Subcutaneous abdominal adipose tissue (tissue), 5 donors: ENCODE results near the gene RUFY1.
"Not testable (repeated sequence)": the region's sequence is repeated elsewhere in the genome, so short reads cannot be mapped to it uniquely, and the experiment has no call there.

ENCODE experiments used
- H3K27ac ChIP-seq: one replicate; pipeline ENCODE4 v1.7.0; 2013; ENCODE audit warnings: low read depth, mild to moderate bottlenecking, inconsistent platforms, low read length, moderate library complexity
- H3K27me3 ChIP-seq, 5 donors: one replicate each; pipeline ENCODE4 v1.7.0; 2013; ENCODE audit warnings: low read length in 5 of 5, inconsistent platforms in 1 of 5; ENCODE audit not compliant: control insufficient read depth in 5 of 5, insufficient read depth in 4 of 5
- H3K36me3 ChIP-seq, 5 donors: one replicate each; pipeline ENCODE4 v1.7.0; 2013; ENCODE audit warnings: low read length in 5 of 5; ENCODE audit not compliant: control insufficient read depth in 5 of 5, insufficient read depth in 5 of 5
- H3K4me1 ChIP-seq, 5 donors: one replicate each; pipeline ENCODE4 v1.7.0; 2013; ENCODE audit warnings: low read length in 5 of 5, mild to moderate bottlenecking in 3 of 5, moderate library complexity in 1 of 5; ENCODE audit not compliant: control insufficient read depth in 5 of 5, insufficient read depth in 5 of 5
- H3K4me3 ChIP-seq, 5 donors: one replicate each; pipeline ENCODE4 v1.7.0; 2013; ENCODE audit warnings: low read length in 5 of 5, low read depth in 1 of 5
- H3K9ac ChIP-seq, 5 donors: one replicate each; pipeline ENCODE4 v1.7.0; 2013; ENCODE audit warnings: low read length in 5 of 5, mild to moderate bottlenecking in 4 of 5, moderate library complexity in 3 of 5
- H3K9me3 ChIP-seq, 5 donors: one replicate each; pipeline ENCODE4 v1.7.0; 2013; ENCODE audit warnings: low read length in 5 of 5; ENCODE audit not compliant: control insufficient read depth in 5 of 5
- donor health status: healthy.
- donor health status: healthy.
- donor health status: healthy.
- donor health status: healthy.
- donor health status: healthy.

RUFY1 gene

GRCh38 chr5:179657302-179658178, 107.2 kb downstream of the RUFY1 start:
- H3K9me3 ChIP-seq, H3K4me1 ChIP-seq, H3K4me3 ChIP-seq, H3K27ac ChIP-seq, H3K36me3 ChIP-seq, H3K27me3 ChIP-seq, H3K9ac ChIP-seq: not testable (repeated sequence)

DNA sequence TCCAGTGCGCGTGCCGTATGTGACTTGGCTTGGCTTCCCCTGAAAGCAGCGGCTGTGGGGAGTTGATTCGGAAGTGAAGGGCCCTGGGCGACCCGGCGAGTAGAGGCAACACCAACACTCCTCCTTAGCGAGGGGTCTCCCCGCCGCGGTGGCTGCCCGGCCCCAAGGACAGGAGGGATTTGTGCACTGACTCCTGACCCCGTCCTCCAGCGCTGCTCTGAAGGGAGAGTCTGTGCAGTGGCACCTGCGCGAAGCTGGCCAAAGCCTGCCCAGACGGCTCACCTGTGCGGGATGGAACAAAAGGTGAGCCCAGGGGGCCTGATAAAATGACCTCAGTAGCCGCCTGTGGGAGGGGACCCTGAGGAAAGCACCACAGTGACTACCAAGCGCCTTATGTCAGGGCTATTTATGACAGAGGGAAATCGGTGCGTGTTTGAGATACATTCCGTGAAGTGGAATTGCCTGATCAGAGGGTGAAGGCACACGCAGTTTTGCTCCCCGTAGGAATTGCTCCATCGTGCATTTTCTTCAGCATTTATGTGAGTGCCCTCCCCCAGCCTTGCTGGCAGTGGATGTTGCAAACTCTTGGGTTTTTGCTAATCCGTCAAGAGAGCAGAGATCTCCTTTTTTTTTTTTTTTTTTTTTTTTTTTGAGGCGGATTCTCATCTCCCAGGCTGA, 108.0 kb downstream of the RUFY1 start:
- H3K4me3 ChIP-seq, result peak overlapping the region; percentile 61 to 74 (median 69)
- H3K4me1 ChIP-seq, H3K36me3 ChIP-seq, H3K27ac ChIP-seq, H3K27me3 ChIP-seq, H3K9me3 ChIP-seq: not testable (repeated sequence)
- peak overlapping the region in 4 of 5 donors; percentile 43 to 68 (median 64) for H3K9ac ChIP-seq
